Effector memory CD8-positive, alpha-beta T cell (primary cell): Measurements from ENCODE around the gene LGALS16.

Source experiments
- ATAC-seq: fragments of 150-1000 bp; cut with Tn5 transposase; replicated peaks from 2 replicates; pipeline ENCODE4 v1.10.0; 2021; ENCODE audit warnings: mild to moderate bottlenecking, moderate library complexity
- DNase-seq, 3 experiments: peaks; one replicate each; pipeline ENCODE4 v3.0.0; 2021
- H3K27ac Mint-ChIP-seq, 2 donors: one replicate each; pipeline ENCODE4 v1.8.0; 2022; ENCODE audit warnings: mild to moderate bottlenecking in 2 of 2, mixed read lengths in 2 of 2, moderate library complexity in 2 of 2
- H3K27me3 Mint-ChIP-seq, 2 donors: one replicate each; pipeline ENCODE4 v1.8.0; 2022; ENCODE audit warnings: mixed read lengths in 2 of 2
- H3K36me3 Mint-ChIP-seq: one replicate; pipeline ENCODE4 v1.8.0; 2022; ENCODE audit warnings: mild to moderate bottlenecking, moderate library complexity, mixed read lengths; ENCODE audit not compliant: insufficient read depth
- H3K4me1 Mint-ChIP-seq, 2 donors: one replicate each; pipeline ENCODE4 v1.8.0; 2022; ENCODE audit warnings: low read depth in 2 of 2, mixed read lengths in 2 of 2
- H3K4me3 Mint-ChIP-seq, 2 donors: one replicate each; pipeline ENCODE4 v1.8.0; 2022; ENCODE audit warnings: mild to moderate bottlenecking in 2 of 2, mixed read lengths in 2 of 2, moderate library complexity in 2 of 2
- H3K9me3 Mint-ChIP-seq, 2 donors: one replicate each; pipeline ENCODE4 v1.8.0; 2022; ENCODE audit warnings: mixed read lengths in 2 of 2

Gene LGALS16

GRCh38 chr19:39709026-39709872, 53.5 kb downstream of the LGALS16 start:
- no peaks in the 10 kb centered on the region for H3K9me3 Mint-ChIP-seq
- peaks cover 9 to 12% of the 10 kb centered on the region in 2 donors for H3K27me3 Mint-ChIP-seq
- H3K4me1 Mint-ChIP-seq: peaks cover 0 to 5% of the 10 kb centered on the region in 2 donors
- no peak overlapping the region for H3K4me3 Mint-ChIP-seq
- no peaks in the 10 kb centered on the region for H3K36me3 Mint-ChIP-seq
- no peak overlapping the region for H3K27ac Mint-ChIP-seq
- no peak for ATAC-seq
- DNase-seq: no peak
